Measurements from ENCODE around the gene SORBS2.

SORBS2 gene

GRCh38 chr4:185779517-185779916 lies 32.5 kb downstream of the SORBS2 start:
- no peak for ATAC-seq
- TF ChIP-seq SNAI2 (CRISPR knock-in tag; IDR thresholded peaks at IDR 0.05) = no peak
- no peak for TF ChIP-seq ISL1 (CRISPR knock-in tag; IDR thresholded peaks at IDR 0.05)
- no peak for TF ChIP-seq CREB5 (CRISPR knock-in tag; IDR thresholded peaks at IDR 0.05; ENCODE audit: low read depth)
- TF ChIP-seq ZNF70 (CRISPR knock-in tag; IDR thresholded peaks at IDR 0.05) = no peak
- TF ChIP-seq OSR1 (CRISPR knock-in tag; IDR thresholded peaks at IDR 0.05) = no peak
- TF ChIP-seq, protein P1, sequence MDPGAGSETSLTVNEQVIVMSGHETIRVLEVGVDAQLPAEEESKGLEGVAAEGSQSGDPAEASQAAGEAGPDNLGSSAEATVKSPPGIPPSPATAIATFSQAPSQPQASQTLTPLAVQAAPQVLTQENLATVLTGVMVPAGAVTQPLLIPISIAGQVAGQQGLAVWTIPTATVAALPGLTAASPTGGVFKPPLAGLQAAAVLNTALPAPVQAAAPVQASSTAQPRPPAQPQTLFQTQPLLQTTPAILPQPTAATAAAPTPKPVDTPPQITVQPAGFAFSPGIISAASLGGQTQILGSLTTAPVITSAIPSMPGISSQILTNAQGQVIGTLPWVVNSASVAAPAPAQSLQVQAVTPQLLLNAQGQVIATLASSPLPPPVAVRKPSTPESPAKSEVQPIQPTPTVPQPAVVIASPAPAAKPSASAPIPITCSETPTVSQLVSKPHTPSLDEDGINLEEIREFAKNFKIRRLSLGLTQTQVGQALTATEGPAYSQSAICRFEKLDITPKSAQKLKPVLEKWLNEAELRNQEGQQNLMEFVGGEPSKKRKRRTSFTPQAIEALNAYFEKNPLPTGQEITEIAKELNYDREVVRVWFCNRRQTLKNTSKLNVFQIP (CRISPR knock-in tag; IDR thresholded peaks at IDR 0.05; ENCODE audit: borderline replicate concordance, low read depth) = no peak
- no peak for TF ChIP-seq CSRNP3 (CRISPR knock-in tag; IDR thresholded peaks at IDR 0.05)
- TF ChIP-seq RARB (CRISPR knock-in tag; IDR thresholded peaks at IDR 0.05) = no peak
- no peak for TF ChIP-seq PPARA (CRISPR knock-in tag; IDR thresholded peaks at IDR 0.05; ENCODE audit: borderline replicate concordance)
- TF ChIP-seq TCF4 (CRISPR knock-in tag; IDR thresholded peaks at IDR 0.05; ENCODE audit: borderline replicate concordance) = no peak
- no peak for TF ChIP-seq ARNTL (CRISPR knock-in tag; IDR thresholded peaks at IDR 0.05; ENCODE audit: borderline replicate concordance, low read depth)
- no peak for TF ChIP-seq BACH2 (CRISPR knock-in tag; IDR thresholded peaks at IDR 0.05; ENCODE audit: borderline replicate concordance)
- no peak for TF ChIP-seq ZNF8 (CRISPR knock-in tag; IDR thresholded peaks at IDR 0.05)
- no peak for TF ChIP-seq TOX (CRISPR knock-in tag; IDR thresholded peaks at IDR 0.05; ENCODE audit: borderline replicate concordance)
- no peak for TF ChIP-seq ZNF565 (CRISPR knock-in tag; conservative IDR thresholded peaks at IDR 0.05; ENCODE audit: low read depth)
- no peak for TF ChIP-seq ZFP3 (CRISPR knock-in tag; IDR thresholded peaks at IDR 0.05)
- TF ChIP-seq, protein P2, sequence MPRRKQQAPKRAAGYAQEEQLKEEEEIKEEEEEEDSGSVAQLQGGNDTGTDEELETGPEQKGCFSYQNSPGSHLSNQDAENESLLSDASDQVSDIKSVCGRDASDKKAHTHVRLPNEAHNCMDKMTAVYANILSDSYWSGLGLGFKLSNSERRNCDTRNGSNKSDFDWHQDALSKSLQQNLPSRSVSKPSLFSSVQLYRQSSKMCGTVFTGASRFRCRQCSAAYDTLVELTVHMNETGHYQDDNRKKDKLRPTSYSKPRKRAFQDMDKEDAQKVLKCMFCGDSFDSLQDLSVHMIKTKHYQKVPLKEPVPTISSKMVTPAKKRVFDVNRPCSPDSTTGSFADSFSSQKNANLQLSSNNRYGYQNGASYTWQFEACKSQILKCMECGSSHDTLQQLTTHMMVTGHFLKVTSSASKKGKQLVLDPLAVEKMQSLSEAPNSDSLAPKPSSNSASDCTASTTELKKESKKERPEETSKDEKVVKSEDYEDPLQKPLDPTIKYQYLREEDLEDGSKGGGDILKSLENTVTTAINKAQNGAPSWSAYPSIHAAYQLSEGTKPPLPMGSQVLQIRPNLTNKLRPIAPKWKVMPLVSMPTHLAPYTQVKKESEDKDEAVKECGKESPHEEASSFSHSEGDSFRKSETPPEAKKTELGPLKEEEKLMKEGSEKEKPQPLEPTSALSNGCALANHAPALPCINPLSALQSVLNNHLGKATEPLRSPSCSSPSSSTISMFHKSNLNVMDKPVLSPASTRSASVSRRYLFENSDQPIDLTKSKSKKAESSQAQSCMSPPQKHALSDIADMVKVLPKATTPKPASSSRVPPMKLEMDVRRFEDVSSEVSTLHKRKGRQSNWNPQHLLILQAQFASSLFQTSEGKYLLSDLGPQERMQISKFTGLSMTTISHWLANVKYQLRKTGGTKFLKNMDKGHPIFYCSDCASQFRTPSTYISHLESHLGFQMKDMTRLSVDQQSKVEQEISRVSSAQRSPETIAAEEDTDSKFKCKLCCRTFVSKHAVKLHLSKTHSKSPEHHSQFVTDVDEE (CRISPR knock-in tag; IDR thresholded peaks at IDR 0.05) = no peak
- TF ChIP-seq CSDC2 (CRISPR knock-in tag; IDR thresholded peaks at IDR 0.05) = no peak
- TF ChIP-seq PATZ1 (CRISPR knock-in tag; IDR thresholded peaks at IDR 0.05; ENCODE audit: borderline replicate concordance) = no peak
- no peak for TF ChIP-seq ESRRG (CRISPR knock-in tag; IDR thresholded peaks at IDR 0.05)

DNA sequence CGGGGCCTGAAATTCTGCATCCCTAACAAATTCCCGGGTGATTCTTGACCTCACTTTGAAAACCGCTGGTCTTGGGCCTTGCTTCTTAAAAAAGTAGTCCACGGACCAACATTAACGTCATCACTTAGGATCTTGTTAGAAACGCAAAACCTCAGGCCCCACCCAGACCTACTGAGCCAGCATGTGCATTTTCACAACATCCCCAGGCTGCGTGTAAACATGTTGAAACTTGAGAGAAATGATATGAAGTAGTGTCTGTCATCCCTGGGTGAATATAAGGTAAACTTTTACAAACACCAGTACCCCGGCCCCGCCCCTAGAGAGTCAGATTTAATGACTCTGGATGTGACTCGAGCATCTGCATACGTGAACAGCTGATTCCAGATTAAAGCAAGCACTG lies 33.7 kb downstream of the SORBS2 start:
- no peak for ATAC-seq
- TF ChIP-seq ZFP3 (CRISPR knock-in tag; IDR thresholded peaks at IDR 0.05) (no peak), SNAI2 (CRISPR knock-in tag; IDR thresholded peaks at IDR 0.05) (no peak)

DNA sequence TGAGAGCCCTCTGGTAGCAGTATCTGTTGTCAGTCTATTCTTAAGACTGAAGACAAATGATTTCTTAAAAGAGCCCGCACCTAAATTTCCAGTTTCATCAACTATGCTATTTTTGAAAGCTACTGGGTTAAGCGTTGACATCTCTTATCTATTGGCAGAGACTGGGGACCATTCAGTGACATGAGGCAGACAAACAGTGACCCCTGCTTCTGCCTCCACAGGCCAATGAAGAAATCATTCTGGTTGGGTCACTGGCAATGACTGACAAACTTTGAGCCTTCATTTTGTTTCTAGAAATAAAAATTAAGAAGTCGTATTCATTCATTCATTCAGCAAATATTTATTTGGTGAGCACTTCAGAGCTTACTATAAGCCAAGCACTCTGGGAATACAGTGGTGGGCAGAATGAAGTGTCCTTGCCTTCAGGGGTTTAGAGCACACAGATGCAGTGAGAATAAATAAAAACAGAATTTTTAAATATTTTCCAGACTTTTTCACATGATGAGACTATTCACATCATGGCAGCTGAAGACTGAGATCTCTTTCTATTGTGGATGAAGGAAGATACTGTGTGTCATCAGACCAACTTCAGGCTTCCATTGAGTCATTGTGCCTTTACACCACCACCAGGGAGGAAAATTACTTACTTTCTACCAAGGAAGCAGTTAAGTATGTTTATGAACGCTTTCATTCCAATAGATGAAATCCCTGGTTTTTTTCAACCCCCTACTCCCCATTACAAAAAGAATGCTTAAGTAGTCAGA lies 36.0 kb downstream of the SORBS2 start:
- ATAC-seq = no peak
- TF ChIP-seq RARB (CRISPR knock-in tag; IDR thresholded peaks at IDR 0.05) = no peak
- TF ChIP-seq ESRRG (CRISPR knock-in tag; IDR thresholded peaks at IDR 0.05) = no peak
- no peak for TF ChIP-seq BACH2 (CRISPR knock-in tag; IDR thresholded peaks at IDR 0.05; ENCODE audit: borderline replicate concordance)
- TF ChIP-seq, protein P1 (CRISPR knock-in tag; IDR thresholded peaks at IDR 0.05; ENCODE audit: borderline replicate concordance, low read depth) = no peak
- no peak for TF ChIP-seq CSDC2 (CRISPR knock-in tag; IDR thresholded peaks at IDR 0.05)
- no peak for TF ChIP-seq ISL1 (CRISPR knock-in tag; IDR thresholded peaks at IDR 0.05)
- no peak for TF ChIP-seq ZNF8 (CRISPR knock-in tag; IDR thresholded peaks at IDR 0.05)
- no peak for TF ChIP-seq PPARA (CRISPR knock-in tag; IDR thresholded peaks at IDR 0.05; ENCODE audit: borderline replicate concordance)
- no peak for TF ChIP-seq CREB5 (CRISPR knock-in tag; IDR thresholded peaks at IDR 0.05; ENCODE audit: low read depth)
- no peak for TF ChIP-seq CSRNP3 (CRISPR knock-in tag; IDR thresholded peaks at IDR 0.05)
- TF ChIP-seq SNAI2 (CRISPR knock-in tag; IDR thresholded peaks at IDR 0.05) = no peak
- TF ChIP-seq ZC3H10 (CRISPR knock-in tag; IDR thresholded peaks at IDR 0.05) = no peak
- TF ChIP-seq OSR1 (CRISPR knock-in tag; IDR thresholded peaks at IDR 0.05) = no peak
- no peak for TF ChIP-seq GLIS3 (CRISPR knock-in tag; IDR thresholded peaks at IDR 0.05)
- TF ChIP-seq ARNTL (CRISPR knock-in tag; IDR thresholded peaks at IDR 0.05; ENCODE audit: borderline replicate concordance, low read depth) = no peak
- TF ChIP-seq TCF4 (CRISPR knock-in tag; IDR thresholded peaks at IDR 0.05; ENCODE audit: borderline replicate concordance) = no peak

Measured in SK-N-SH treated with all-trans-retinoic acid at 6 μM for 48 hours (cell line).